Uterus (tissue), 2 donors: ENCODE results near the gene ETDA.
"Not testable (repeated sequence)": the region's sequence is repeated elsewhere in the genome, so short reads cannot be mapped to it uniquely, and the experiment has no call there.

Experiments used
- CTCF ChIP-seq, 4 experiments: fragments of 200-600 bp in 2 of 4; fragments of 450-650 bp in 2 of 4; sonication (generic) in 2 of 4; IDR thresholded peaks; one replicate each; pipeline ENCODE4 v1.5.1; 2016 to 2019; ENCODE audit warnings: antibody characterized with exemption in 4 of 4, mild to moderate bottlenecking in 2 of 4, moderate library complexity in 1 of 4
- POLR2A ChIP-seq, 2 donors: fragments of 450-650 bp; IDR thresholded peaks; one replicate each; pipeline ENCODE4 v1.6.1; 2016; ENCODE audit warnings: antibody characterized with exemption in 2 of 2, mild to moderate bottlenecking in 1 of 2, moderate library complexity in 1 of 2

GRCh38 chrX:135245989-135246388 lies 5.9 kb upstream of the ETDA start:
- TF ChIP-seq CTCF, POLR2A (IDR thresholded peaks at IDR 0.05): not testable (repeated sequence)
